HL-60/S4 treated with retinoic acid at 250 ng/mL for 4 days and 3 days (cell line): ENCODE measurements around the gene THAP12.

Experiments used
- in situ Hi-C: fragments of 300-500 bp; cut with MboI; formaldehyde crosslinking; loops from 2 replicates; pipeline ENCODE4 v1.7.0; 2022; ENCODE audit warnings: low sequenced_read_pairs

THAP12 gene

GRCh38 chr11:76380159-76380976 is 564 bp downstream of the THAP12 start:
- in situ Hi-C loops: no loop called here

DNA sequence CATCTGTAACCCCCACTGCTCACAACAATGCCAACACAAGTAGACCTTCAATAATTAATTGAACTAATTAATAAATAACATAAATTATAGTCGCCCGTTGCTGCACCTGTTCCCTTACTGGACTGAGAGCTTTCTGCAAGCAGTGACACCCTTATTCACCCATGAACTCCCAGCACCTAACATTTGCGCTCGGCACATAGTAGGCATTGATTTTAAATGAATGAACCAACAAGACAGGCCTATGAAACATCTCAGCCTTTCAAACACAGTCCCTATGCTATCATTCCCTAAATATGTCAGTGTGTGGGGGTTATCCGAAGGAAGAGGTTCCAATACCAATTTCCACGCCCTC is 1.1 kb downstream of the THAP12 start:
- in situ Hi-C loops: no loop called here

DNA sequence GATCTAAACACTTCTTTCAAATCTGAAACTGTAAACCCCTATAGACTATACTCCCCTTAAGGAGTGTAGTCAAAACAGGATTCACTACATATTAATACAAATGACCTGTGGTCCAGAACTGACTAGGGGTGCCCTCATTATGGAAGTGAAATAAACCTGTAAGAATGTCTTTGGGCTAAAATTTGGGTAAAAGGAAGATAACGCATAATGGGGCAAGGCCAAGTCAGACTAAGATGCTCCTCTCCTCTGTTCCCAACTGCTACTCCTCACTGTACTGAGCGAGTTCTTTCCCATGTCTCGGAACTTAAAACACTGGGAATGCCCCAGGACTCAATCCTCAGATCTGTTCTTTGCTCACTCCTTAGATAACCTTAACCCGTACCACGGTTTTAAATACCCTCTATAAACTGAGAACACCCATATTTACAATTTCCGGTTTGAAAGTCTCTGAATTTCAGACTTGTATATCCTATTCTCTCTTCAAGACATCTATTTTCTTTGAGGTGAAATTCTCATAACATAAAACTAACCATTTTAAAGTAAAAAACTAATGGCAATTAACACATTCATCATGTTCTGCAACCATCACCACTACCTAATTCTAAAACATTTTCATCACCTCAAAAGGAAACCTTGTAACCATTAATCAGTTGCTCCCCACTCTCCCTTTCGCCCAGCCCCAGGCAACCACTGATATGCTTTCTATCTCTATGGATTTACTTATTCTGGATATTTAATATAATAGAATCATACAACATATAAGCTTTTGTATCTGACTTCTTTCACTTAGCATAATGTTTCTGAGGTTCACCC is 4.0 kb downstream of the THAP12 start:
- in situ Hi-C loops: no loop called here

DNA sequence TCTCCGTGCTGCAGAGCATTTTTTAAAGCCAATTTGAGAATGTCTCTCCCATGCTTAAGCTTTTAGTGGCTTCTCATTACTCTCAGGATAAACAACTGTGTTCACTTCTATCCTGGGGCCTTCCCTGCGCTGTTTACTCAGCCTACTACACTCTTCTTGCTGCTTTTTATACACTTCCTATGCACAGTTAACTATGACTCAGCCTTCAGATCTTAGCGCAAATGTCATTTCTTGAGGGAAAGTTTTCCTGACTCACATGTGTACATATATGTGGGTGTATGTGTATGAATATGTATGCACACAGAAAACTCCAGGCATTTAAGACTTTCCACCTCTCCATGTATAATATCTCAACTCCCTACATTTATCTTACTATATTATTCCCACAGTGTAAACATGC is 9.8 kb downstream of the THAP12 start:
- in situ Hi-C loops: no loop called here

- in situ Hi-C loops: no loop called here
Measured at GRCh38 chr11:76369406-76369805, 11.5 kb downstream of the THAP12 start.

- in situ Hi-C loops: no loop called here
Measured at GRCh38 chr11:76368490-76368889, 12.4 kb downstream of the THAP12 start.

- in situ Hi-C loops: no loop called here
Measured at GRCh38 chr11:76365038-76365679, 15.8 kb downstream of the THAP12 start.

DNA sequence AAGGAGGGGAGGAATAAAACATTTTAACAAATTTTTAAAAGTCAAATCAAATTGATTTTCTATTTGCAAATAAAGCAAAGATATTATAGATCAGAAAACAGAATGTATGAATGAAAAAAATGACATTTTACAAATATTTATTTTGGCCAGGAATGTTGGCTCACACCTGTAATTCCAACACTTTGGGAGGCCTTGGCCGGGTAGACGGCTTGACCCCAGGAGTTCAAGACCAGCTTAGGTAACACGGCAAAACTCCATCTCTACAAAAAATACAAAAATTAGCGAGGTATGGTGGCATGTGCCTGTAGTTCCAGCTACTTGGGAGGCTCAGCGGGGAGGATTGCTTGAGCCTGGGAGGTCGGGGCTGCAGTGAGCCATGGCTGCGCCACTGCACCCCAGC is 18.2 kb downstream of the THAP12 start:
- in situ Hi-C loops: no loop called here

GRCh38 chr11:76361776-76362175 is 19.2 kb downstream of the THAP12 start:
- in situ Hi-C loops: no loop called here

GRCh38 chr11:76361374-76361773 is 19.6 kb downstream of the THAP12 start:
- in situ Hi-C loops: no loop called here

DNA sequence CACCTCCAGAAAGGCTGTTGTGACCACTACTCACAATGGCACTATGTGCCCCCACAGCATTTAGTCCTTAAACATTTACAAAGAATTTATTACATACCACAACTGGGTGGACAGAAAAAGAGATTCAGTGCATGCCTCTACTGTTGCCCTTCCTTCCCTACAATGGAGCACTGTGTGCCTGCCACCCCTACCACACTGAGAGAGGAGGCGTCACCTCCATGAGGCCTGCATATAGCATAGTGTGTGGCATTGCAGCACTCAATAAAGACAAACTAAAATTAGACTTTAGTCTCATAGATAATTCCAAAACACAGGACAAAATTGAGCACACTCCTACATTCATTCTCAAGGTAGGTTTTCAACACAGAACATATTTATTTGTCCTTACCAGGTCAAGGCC is 25.8 kb downstream of the THAP12 start:
- in situ Hi-C loops: no loop called here

GRCh38 chr11:76348348-76348747 is 32.6 kb downstream of the THAP12 start:
- in situ Hi-C loops: no loop called here

DNA sequence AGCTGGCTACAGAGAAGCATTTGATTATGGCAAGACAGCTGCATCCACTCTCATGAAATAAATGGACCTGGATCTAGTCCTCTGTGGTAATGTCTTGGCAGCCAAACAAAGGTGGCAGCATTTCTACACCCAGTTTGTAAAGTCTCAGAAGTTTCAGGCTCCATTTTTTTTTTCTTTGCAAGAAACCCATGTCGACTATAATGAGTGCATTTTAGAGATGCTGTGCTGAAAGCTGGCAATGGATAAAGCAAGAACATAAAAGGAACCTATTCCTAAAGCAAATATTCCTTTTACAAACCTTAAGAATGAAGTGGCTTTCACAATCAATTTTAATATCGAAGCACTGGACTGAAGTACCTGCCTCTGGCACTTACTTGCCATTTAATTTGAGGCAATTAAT is 33.5 kb downstream of the THAP12 start:
- in situ Hi-C loops: no loop called here

GRCh38 chr11:76339221-76339620 is 41.7 kb downstream of the THAP12 start:
- in situ Hi-C loops: no loop called here

DNA sequence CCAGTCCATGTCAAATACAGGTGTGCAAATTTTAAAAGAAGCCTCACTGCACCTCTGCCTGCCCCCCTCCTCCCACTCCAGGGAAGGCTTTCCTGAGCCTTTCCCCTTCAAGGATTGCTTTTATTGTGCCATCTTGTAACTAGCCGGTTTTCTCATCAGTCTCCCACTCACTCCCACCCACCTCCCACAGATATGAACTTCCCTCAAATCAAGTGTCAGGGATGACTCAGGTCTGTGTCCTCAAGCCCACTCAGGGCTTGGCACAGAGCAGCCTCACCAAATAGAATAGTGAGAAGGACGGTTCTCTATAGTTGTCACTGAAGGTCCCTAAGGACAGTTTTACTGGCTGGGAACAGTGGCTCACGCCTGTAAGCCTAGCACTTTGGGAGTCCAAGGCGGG is 43.0 kb downstream of the THAP12 start:
- in situ Hi-C loops: no loop called here

DNA sequence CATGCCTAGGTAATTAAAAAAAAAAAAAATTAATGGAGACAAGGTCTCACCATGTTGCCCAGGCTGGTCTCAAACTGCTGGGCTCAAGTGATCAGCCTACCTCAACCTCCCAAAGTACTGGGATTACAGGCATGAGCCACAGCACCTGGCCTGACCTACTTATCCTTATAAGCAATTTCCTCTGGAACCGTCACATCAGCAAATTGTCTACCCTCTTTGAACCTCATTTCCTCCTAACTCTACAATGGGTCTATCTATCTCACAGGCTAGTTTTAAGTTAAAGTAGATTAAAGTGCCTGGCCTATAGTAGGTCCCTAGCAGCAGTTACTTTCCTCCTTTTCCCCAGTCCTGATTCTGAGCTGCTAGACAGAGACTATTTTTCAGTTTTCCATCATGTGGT is 43.5 kb downstream of the THAP12 start:
- in situ Hi-C loops: no loop called here

- in situ Hi-C loops: no loop called here
Measured at GRCh38 chr11:76336597-76336996, 44.3 kb downstream of the THAP12 start.

DNA sequence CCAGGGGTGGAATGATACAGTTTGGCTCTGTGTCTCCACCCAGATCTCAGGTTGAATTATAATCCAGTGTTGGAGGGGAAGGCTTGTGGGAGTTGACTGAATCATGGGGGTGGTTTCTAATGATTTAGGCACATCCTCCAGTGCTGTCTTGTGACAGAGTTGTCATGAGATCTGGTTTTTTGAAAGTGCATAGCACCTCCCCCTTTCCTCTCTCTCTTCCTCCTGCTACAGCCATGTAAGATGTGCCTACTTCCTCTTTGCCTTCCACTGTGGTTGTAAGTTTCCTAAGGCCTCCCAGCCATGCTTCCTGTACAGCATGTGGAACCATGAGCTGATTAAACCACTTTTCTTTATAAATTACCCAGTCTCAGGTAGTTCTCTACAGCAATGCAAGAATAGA is 45.1 kb downstream of the THAP12 start:
- in situ Hi-C loops: no loop called here

DNA sequence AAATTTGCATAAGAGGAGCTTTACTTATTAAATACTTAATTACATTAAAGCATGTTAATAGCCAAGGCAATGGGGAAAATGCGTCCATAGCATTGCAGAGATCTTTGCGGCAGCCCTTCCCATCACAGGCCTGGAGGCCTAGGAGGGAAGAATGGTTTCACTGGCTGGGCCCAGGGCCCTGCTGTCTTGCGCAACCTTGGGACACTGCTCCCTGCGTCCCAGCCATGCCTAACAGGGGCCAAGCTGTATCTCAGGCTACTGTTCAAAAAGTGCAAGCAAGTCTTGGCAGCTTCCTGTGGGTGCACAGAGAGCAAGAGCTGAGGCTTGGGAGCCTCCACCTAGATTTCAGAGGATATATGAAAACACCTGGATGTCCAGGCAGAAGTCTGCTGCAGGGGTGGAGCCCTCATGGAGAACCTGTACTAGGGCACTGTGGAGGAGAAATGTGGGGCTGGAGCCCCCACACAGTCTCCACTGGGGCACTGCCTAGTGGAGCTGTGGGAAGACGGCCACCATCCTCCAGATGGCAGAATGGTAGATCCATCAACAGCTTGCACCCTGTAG is 46.0 kb downstream of the THAP12 start:
- in situ Hi-C loops: no loop called here

GRCh38 chr11:76330651-76331050 is 50.3 kb downstream of the THAP12 start:
- in situ Hi-C loops: no loop called here

GRCh38 chr11:76329983-76330382 is 50.9 kb downstream of the THAP12 start:
- in situ Hi-C loops: no loop called here
